Liver (tissue), 3 donors: ENCODE results near the gene DIP2A.

Experiments
- JUND ChIP-seq, 2 donors: IDR thresholded peaks; 2 replicates each; pipeline ENCODE4 v1.6.1; 2016; ENCODE audit warnings: antibody characterized with exemption in 2 of 2
- RAD21 ChIP-seq, 2 donors: IDR thresholded peaks; 2 replicates each; pipeline ENCODE4 v1.6.1; 2016; ENCODE audit warnings: antibody characterized with exemption in 2 of 2, mild to moderate bottlenecking in 2 of 2
- RXRA ChIP-seq, 2 donors: IDR thresholded peaks; 2 replicates each; pipeline ENCODE4 v1.6.1; 2017 to 2018; ENCODE audit warnings: antibody characterized with exemption in 2 of 2, mild to moderate bottlenecking in 1 of 2
- TF ChIP-seq, protein P1 (sequence below): fragments of 150-350 bp; IDR thresholded peaks from 2 replicates; pipeline ENCODE4 v1.5.1; 2017; ENCODE audit warnings: improper control_type of control experiment, low read depth, low read length; ENCODE audit not compliant: missing input control
- TF ChIP-seq, protein P2 (sequence below): IDR thresholded peaks from 2 replicates; pipeline ENCODE4 v1.6.1; 2016; ENCODE audit warnings: antibody characterized with exemption
- TF ChIP-seq, protein P3 (sequence below): IDR thresholded peaks from 2 replicates; pipeline ENCODE4 v1.6.1; 2016; ENCODE audit warnings: antibody characterized with exemption
- donor health status: healthy.
- donor health status: healthy.

DNA sequence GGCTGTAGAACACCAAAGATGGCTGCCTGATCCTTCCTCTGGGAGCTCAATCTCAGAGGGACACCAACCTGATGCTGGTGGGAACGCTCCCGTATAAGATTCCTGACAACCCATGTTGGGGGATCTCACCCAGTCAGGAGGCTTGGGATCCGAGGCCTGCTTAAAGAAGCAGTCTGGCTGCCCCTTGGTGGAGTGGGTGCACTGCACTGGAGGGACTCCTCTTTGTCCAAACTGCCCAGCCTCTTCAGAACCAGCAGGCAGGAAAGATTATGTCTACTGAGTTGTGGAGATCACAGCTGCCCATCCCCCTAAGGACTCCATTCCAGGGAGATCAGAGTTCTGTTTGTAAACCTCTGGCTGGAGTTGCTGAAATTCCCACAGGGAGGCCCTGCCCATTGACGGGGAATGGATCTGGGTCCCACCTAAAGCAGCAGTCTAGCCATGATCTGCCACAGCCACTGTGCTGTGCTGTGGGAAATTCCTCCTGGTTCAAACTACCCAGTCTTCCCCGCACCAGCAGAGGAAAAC lies 123.2 kb downstream of the DIP2A start:
- TF ChIP-seq, protein P1, sequence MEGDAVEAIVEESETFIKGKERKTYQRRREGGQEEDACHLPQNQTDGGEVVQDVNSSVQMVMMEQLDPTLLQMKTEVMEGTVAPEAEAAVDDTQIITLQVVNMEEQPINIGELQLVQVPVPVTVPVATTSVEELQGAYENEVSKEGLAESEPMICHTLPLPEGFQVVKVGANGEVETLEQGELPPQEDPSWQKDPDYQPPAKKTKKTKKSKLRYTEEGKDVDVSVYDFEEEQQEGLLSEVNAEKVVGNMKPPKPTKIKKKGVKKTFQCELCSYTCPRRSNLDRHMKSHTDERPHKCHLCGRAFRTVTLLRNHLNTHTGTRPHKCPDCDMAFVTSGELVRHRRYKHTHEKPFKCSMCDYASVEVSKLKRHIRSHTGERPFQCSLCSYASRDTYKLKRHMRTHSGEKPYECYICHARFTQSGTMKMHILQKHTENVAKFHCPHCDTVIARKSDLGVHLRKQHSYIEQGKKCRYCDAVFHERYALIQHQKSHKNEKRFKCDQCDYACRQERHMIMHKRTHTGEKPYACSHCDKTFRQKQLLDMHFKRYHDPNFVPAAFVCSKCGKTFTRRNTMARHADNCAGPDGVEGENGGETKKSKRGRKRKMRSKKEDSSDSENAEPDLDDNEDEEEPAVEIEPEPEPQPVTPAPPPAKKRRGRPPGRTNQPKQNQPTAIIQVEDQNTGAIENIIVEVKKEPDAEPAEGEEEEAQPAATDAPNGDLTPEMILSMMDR, result no peak
- TF ChIP-seq RAD21 (IDR thresholded peaks at IDR 0.05), result no peak
- TF ChIP-seq RXRA (IDR thresholded peaks at IDR 0.05), result no peak
- TF ChIP-seq, protein P2, sequence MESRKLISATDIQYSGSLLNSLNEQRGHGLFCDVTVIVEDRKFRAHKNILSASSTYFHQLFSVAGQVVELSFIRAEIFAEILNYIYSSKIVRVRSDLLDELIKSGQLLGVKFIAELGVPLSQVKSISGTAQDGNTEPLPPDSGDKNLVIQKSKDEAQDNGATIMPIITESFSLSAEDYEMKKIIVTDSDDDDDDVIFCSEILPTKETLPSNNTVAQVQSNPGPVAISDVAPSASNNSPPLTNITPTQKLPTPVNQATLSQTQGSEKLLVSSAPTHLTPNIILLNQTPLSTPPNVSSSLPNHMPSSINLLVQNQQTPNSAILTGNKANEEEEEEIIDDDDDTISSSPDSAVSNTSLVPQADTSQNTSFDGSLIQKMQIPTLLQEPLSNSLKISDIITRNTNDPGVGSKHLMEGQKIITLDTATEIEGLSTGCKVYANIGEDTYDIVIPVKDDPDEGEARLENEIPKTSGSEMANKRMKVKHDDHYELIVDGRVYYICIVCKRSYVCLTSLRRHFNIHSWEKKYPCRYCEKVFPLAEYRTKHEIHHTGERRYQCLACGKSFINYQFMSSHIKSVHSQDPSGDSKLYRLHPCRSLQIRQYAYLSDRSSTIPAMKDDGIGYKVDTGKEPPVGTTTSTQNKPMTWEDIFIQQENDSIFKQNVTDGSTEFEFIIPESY, result no peak
- no peak for TF ChIP-seq JUND (IDR thresholded peaks at IDR 0.05)
- TF ChIP-seq, protein P3, sequence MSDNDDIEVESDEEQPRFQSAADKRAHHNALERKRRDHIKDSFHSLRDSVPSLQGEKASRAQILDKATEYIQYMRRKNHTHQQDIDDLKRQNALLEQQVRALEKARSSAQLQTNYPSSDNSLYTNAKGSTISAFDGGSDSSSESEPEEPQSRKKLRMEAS, result no peak
